Measurements from ENCODE around the gene DNAAF3.
A peak's percentile ranks its signal among the peaks of the same experiment; 100 is the strongest.

DNAAF3 gene

GRCh38 chr19:55186080-55186479 is 19.7 kb upstream of the DNAAF3 start:
- H3K4me1 ChIP-seq (ENCODE audit: insufficient read depth, poor library complexity, severe bottlenecking) = peaks cover 11% of the 10 kb centered on the region
- H3K27ac ChIP-seq (ENCODE audit: poor library complexity, severe bottlenecking) = no peak overlapping the region
- no peak for TF ChIP-seq CTCF (IDR thresholded peaks at IDR 0.05; ENCODE audit: poor library complexity, severe bottlenecking)
- no peaks in the 10 kb centered on the region for H3K9me3 ChIP-seq (ENCODE audit: severe bottlenecking)
- no peak overlapping the region for H3K4me3 ChIP-seq (ENCODE audit: severe bottlenecking)
- DNase-seq (ENCODE audit: low spot score) = no peak
- no peaks in the 10 kb centered on the region for H3K36me3 ChIP-seq (ENCODE audit: low read depth)
- H3K27me3 ChIP-seq (ENCODE audit: insufficient read depth, poor library complexity, severe bottlenecking) = no peaks in the 10 kb centered on the region
- ATAC-seq (ENCODE audit: low read depth) = no peak

GRCh38 chr19:55181740-55182139 is 15.3 kb upstream of the DNAAF3 start:
- Histone ChIP-seq H3K4me1 (ENCODE audit: insufficient read depth, poor library complexity, severe bottlenecking) (no peaks in the 10 kb centered on the region), H3K4me3 (ENCODE audit: severe bottlenecking) (no peak overlapping the region), H3K9me3 (ENCODE audit: severe bottlenecking) (no peaks in the 10 kb centered on the region), H3K27me3 (ENCODE audit: insufficient read depth, poor library complexity, severe bottlenecking) (peaks cover 3% of the 10 kb centered on the region), H3K36me3 (ENCODE audit: low read depth) (no peaks in the 10 kb centered on the region), H3K27ac (ENCODE audit: poor library complexity, severe bottlenecking) (no peak overlapping the region)
- ATAC-seq (ENCODE audit: low read depth) (no peak), DNase-seq (ENCODE audit: low spot score) (no peak)
- TF ChIP-seq CTCF (IDR thresholded peaks at IDR 0.05; ENCODE audit: poor library complexity, severe bottlenecking) = no peak

- DNase-seq (ENCODE audit: low spot score) = no peak
- ATAC-seq (ENCODE audit: low read depth) = peak; percentile 69
These were observed 13.4 kb upstream of the DNAAF3 start, which contains the start of gene SYT5 for GRCh38 chr19:55179606-55180484. Gene SYT5, minus strand, starts transcription at chr19:55180289. Its CDS starts 1,248 bp downstream, at chr19:55179041.

DNA sequence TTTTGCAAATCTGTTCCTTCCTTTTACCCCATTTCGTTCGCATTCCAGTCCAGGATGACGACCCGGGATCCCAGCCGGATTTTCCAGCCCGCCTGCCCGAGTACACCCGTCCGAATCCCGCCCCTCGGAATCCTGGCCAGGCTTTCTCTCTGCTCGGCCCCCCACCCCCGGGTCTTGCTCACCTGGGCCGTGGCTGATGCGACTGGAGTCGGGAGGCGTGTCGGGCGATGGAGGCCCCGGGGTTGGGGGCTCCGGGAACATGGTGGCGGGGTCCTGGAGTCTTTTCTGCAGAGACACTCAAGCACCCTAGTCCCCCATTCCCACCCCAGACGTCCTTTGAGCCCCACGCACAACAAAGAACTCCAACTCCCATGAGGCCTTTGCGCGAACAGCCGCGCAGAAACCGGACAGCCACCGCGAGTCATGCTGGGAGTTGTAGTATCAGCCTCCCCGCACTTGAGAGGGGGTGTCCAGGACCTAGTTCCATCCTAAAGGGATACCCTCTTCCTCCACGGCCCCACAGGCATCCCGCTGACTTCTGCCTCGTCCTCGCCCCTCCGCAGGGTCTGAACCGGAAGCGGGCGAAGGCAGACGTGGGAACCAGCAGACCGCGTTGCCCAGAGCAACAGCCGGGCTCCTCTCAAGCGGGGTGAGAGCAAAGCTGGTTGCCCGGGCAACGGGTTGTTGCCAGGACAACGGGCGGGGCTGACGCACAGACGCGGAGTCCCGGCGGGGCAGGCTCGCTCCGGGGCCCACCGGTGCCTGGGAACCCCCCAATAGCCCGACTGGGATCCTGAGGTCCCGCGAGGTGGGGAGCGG is 12.6 kb upstream of the DNAAF3 start:
- Histone ChIP-seq H3K9me3 (ENCODE audit: severe bottlenecking) (no peaks in the 10 kb centered on the region), H3K4me1 (ENCODE audit: insufficient read depth, poor library complexity, severe bottlenecking) (no peaks in the 10 kb centered on the region), H3K27ac (ENCODE audit: poor library complexity, severe bottlenecking) (no peak overlapping the region), H3K27me3 (ENCODE audit: insufficient read depth, poor library complexity, severe bottlenecking) (peaks cover 3% of the 10 kb centered on the region), H3K4me3 (ENCODE audit: severe bottlenecking) (no peak overlapping the region), H3K36me3 (ENCODE audit: low read depth) (no peaks in the 10 kb centered on the region)
- no peak for TF ChIP-seq CTCF (IDR thresholded peaks at IDR 0.05; ENCODE audit: poor library complexity, severe bottlenecking)
- ATAC-seq (ENCODE audit: low read depth) (peak; percentile 68), DNase-seq (ENCODE audit: low spot score) (peak; percentile 89)

More at GRCh38 chr19:55179606-55180484, 13.4 kb upstream of the DNAAF3 start, which contains the start of gene SYT5:
- Histone ChIP-seq H3K27ac (ENCODE audit: poor library complexity, severe bottlenecking) (no peak within 1 kb of the TSS), H3K9me3 (ENCODE audit: severe bottlenecking) (no peaks in the 10 kb centered on the region), H3K4me3 (ENCODE audit: severe bottlenecking) (no peak within 1 kb of the TSS), H3K4me1 (ENCODE audit: insufficient read depth, poor library complexity, severe bottlenecking) (no peaks in the 10 kb centered on the region), H3K36me3 (ENCODE audit: low read depth) (no peaks in the 10 kb centered on the region), H3K27me3 (ENCODE audit: insufficient read depth, poor library complexity, severe bottlenecking) (peaks cover 3% of the 10 kb centered on the region)
- TF ChIP-seq CTCF (IDR thresholded peaks at IDR 0.05; ENCODE audit: poor library complexity, severe bottlenecking) = no peak
